NCI-H2171 (cell line): ENCODE data around the gene SCUBE2.
"Not testable (repeated sequence)": the region's sequence is repeated elsewhere in the genome, so short reads cannot be mapped to it uniquely, and the experiment has no call there.

Experiments
- DNase-seq: peaks from one replicate; lab custom pipeline; 2025; lab: John Stamatoyannopoulos, UW

The SCUBE2 gene

DNA sequence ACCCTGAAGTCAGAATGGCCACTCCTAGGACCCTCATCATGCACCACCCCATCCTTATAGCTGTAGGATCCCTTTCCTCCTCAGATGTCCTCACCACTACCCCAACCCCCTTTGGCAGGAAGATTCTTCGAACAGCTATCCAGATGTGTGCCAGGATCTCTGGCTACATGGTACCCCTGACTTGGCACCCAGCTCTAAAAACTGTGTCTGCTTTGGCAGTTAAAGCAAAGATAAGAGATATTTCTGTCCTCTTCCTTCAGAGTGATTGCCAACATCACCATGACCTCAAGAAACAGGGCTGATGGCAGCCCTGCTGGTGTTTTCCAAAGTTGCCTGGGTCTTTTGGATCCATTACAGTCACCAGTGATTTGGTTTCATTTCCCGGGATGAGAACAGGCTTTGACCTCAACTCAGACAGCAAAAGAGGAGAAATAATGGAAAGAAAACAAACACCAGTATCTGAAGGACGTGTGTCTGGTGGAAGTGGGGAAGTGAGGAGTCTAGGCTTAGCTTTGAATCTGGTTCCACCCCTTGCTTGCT, 83.3 kb downstream of the SCUBE2 start:
- DNase-seq, result no peak

DNA sequence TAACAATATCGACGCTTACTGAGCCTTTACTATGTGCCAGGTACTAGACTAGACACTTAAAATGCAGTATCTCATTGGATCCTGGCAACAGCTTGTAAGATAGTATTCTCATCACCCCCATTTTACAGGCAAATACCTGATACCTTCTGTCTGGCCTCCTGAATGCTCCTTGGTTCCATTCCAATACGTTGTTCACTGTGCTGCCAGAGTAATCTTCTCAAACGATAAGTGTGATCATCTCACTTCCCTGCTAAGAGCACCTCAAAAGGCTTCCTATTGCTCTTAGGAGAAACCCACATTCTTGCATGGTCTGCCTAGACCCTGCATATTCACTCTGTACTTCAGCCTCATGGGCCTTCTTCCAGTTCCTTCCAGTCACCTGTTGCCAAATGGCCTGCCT, 86.3 kb downstream of the SCUBE2 start:
- no peak for DNase-seq

DNA sequence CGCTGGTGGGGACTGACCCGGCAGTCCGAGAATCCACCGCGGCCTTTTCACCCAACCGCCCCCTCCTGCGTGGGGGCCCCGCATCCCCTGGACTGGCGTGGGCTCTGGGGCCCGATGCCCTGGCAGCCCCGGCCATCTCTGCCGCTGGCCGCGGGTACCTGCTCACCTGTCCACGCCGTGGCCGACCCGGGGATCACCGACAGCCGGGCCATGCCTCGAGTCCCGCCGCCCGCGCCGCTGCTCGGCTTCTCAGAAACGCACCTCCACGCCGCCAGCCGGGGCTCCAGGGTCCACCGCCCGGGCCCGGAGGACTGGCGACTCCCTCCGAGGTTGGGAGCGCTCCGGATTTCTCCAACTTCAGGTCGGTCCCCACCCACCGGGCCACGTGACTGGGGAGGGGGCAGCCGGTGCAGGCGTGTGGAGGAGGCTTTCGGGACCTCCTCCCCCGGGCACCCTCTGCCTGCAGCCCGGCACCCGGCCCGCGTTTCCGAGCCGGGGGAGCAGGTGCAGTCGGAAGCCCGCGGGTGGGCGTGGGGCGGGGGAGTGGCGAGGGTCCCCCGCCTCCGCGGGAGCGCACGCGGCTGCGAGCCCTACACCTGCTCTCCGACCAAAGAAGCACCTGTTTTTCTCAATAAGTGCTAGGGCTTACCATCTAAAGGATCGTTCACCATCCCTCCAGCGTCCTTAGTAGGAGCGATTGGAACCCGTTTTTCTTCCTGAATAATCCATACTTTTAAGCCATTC, 87.0 kb downstream of the SCUBE2 start:
- DNase-seq, result no peak

DNA sequence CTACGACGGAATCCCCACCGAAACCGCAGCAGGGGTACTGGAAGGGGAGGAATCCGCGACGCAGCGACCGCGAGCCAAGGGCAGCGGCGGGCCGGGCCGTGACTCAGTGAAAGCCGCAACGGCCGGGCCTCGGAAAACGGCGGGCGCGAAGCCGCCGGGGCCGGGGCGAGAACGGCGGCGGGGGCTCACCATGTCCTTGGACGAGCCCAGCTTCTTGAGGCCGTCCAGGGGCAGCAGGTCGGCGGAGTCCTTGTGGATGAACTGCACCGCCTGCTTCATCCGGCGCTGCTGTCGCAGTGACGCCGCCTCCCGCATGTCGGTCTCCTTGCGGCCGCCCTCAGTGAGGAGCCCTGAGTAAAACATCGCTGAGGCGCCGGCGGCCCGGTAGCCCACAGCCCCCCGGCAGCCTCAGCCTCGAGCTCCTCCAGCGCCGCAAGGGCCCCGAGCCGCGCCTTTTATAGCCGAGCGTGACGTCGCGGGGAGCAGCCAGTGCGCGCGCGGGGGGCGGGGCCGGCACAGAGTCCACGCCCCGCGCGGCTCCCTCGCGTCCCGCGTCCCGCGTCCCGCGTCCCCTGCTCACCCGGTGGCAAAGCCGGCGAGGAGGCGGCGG, 87.7 kb downstream of the SCUBE2 start, which contains the start of gene NRIP3:
NRIP3 (minus strand) TSS at position 429 of the 610 bp plus-strand sequence; CDS start at position 363, 66 bp downstream.
- DNase-seq, result peak; percentile 56

DNA sequence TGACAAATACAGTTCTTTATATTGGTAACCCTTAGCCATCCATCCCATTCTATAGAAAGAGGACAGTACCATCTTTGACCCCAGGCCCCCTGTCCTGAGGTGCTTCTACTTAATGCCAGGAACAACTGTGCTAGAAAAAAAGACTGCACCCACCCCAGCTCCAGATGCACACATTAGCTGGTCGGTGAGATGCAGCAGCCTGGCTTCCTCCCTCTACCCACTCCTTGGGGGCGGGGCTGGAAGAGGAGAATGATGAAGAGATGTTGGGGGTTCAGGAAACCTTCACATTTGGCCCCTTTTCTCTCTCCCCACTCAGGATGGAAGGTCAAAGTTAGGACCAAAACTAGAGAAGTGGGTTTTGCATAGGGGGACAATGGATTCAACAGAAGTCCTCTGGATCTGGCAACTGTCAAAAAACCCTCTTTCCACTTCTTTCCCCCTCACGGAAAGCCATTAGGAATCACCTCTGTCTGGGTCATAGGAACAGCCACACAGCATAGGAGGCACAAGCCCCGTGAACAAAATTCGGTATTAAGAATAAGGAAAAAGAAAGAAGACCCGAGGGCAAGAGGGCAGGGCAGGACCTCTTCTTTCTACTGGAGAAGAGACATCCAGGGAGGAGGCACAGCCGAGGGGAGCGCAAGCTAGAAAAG, 88.4 kb downstream of the SCUBE2 start:
- DNase-seq, result no peak

DNA sequence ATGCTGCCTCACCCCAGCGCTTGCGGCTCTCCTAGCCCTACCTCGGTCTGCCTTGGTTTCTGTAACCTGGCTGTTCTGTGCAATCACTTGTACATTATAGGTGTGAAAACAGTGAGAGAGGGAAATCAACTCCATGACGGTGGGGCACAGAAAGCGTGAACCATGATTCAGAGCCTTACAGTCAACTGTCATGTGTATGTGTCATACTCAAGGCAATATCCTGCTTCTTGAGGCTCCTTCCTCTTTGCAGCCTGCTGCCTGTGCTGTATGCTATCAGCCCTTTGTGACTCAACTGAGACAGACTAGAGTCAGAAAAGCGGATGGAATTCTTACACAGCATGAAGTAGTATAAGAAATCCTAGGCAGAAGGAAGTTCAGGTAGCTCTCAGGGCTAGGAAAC, 89.7 kb downstream of the SCUBE2 start:
- no peak for DNase-seq

DNA sequence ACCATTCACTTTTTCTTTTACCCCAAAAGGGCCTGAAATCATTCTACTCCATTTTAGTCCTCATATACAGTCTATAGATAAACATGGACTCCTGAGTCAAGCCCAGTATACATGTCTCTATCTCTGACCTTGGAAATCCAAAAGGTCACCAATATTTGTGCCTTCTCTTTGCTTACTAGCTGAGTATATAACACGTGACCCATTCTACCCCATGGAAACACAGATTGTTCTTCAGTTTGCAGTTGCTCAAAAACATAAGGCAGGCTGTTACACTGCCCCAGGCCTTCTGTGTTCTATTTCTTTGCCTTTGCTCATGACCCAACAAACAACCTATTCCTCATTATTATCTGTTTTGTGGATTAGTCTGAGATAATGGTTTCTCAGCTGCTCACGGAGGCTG, 93.4 kb downstream of the SCUBE2 start:
- DNase-seq, result no peak

DNA sequence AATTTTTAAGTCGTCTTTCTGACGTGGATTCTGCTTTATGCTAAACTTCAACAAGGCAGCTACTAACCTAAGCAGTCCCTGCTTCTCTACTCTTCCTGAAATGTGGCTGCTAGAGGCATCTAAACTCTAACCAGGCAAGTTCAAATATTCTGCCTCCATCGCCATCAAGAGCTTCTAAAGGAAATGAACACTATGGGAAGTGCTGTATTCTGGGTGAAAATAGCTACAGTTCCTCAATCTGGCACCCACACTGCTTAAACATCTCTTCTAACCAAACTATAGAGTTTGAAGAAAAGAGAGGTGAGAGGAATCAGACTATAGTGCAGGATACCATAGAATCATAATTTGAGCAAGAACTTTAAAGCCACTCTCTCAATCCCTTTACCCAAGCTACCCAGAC, 93.9 kb downstream of the SCUBE2 start:
- no peak for DNase-seq

DNA sequence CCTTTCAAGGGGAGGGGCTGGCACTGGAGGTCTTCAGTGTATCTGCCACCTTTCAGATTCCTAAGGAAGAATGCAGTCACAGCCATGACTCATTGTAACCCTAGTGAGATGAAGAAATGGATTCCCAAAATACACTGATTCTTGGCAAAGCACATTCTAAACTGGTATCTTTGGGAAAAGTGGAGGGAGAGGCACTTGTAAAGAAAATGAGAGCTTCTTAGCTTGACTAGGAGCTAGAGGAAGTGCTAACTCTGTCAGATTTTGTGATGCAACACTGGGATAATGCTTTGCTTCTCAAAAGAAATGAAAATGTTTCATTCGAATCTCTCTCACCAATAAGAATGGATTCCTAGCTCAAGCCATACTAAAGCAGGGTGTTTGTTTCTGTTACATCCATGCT, 101.9 kb downstream of the SCUBE2 start:
- DNase-seq, result no peak

DNA sequence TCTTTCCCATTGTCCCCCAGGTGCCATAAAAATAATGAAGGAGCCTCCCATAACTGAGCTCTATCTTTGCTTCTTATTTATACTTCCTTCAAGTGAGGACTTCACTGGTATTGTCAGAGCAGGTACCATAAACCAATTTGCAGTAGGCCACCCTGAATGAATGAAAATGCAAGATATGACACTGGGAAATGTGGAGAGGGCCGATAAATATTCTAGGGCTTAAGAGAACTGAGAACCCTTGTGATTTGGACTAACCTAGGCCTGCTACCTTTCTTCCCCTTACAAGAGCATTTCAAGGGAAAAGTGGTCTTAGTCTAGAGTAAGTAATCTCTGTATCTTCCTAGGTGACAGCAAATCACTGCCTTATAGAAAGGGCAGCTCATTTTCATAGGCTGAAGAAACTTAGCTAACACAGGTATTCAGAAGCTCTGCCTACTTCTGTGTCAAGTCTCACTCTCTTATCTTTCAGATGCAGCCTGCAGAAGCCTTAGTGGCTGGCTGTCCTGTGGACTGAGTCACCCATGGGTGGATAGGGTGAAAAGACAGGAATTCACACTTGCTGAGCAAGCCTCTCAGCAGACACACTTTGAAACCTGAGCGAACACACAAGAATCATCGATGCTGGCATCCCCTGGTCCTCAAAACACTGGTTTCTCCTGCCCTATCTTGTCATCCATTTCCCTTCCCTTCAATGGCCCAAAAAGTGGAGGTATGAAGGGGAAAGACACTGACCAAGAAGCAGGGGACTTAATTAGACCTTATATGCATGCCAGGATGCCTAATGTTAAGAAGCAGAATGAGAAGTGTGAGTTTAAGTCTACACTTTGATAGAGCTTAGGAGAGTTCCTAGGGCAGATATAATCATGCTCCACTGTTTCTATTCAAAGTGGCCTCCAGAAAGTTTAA, 102.8 kb downstream of the SCUBE2 start:
- no peak for DNase-seq

DNA sequence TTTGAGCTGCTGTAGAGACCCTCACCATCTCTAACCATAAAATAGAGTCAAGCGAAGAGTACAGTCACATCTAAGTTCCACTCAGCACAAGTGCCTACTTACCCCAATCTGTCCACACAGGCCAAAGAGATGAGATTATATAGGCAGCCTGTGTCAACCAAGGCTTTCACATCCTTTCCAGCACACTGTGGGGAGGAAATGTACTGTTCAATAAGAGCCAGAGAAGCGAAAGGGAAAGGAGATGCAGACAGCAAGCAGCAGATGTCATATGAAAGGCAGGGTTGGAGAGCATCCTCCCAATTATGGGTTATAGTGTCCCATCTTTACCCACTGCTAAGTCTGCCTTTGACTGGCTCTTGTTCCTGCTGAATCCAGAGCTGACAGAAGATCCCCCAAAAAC, 104.0 kb downstream of the SCUBE2 start:
- DNase-seq, result no peak

DNA sequence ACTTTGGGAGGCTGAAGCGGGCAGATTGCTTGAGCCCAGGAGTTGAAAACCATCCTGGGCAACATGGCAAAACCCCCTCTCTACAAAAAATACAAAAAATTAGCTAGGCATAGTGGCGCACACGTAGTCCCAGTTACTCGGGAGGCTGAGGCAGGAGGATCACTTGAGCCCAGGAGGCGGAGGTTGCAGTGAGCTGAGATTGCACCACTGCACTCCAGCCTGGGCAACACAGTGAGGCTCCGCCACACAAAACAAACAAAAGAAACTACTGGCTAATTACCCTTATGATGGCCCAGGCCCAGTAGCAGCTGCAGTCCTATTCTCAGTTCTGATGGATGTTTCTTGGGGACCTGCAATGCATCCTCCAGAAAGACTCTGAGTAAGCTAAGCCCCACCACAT, 104.6 kb downstream of the SCUBE2 start:
- not testable (repeated sequence) for DNase-seq

DNA sequence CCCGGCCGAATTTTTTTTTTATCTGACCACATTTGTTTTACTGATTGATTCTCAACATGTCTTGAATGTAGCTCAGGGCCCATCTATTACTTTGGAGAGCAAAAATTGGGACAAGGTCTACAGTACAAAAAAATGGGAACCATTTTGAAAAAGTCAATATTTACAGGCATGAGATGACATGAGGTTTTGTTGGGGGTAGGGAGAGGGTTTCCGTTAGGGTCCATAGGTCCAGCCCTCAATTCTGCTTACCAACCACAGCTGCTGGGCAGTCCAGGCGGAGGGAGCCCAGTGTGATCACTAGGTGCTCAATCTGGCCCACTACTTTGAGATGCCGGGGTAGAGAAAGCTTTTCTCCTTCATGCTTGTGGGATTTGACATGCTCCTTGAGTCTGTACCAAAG, 105.9 kb downstream of the SCUBE2 start:
- DNase-seq, result no peak

DNA sequence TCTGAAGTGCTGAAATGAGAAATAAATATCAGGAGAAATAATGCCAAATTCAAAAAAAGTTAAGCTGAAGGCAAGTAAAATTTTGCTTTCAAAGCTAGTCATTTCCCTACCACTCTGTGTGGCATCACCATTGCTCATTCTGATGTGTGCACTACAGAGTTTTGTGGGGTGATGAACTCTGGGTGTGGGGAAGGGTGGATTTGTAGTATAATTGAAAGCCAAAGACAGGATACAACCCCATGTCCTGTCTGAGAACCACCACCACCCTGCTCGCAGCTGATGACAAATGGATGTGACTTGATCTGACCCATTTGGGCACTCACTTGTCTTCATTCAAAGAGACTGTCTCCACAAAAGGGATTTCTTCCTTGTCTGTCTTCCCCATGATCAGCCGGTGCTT, 107.8 kb downstream of the SCUBE2 start:
- no peak for DNase-seq

DNA sequence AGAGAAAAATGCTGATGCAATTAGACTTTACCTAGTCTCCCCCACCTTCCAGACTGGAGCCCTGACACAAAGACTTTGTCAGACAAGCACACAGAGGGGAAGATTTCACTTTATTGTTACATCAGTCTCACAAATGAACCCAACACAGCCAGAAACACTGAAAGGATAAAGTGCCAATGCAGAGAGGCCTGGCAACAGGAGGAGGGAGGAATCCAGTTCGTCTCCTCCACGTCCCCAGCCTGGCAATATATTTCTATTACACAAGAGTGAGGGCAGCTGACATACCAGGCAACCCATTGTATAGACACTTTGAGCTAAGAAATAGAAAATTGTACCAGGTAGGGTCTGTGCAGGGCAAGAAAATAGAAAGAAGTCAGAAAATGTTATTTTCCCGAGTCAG, 110.9 kb downstream of the SCUBE2 start:
- no peak for DNase-seq

DNA sequence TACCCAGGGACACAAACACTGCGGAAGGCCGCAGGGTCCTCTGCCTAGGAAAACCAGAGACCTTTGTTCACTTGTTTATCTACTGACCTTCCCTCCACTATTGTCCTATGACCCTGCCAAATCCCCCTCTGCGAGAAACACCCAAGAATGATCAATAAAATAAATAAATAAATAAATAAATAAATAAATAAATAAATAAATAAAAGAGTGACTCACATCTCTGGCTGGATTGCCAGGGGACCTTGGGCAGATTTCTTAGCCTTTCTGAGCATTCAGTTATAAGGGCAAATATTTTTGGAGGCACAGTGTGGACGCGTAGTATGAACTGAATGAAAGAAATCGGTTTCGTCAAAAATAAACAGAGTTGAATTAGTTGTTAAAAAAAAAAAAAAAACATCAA, 112.0 kb downstream of the SCUBE2 start:
- DNase-seq, result not testable (repeated sequence)

DNA sequence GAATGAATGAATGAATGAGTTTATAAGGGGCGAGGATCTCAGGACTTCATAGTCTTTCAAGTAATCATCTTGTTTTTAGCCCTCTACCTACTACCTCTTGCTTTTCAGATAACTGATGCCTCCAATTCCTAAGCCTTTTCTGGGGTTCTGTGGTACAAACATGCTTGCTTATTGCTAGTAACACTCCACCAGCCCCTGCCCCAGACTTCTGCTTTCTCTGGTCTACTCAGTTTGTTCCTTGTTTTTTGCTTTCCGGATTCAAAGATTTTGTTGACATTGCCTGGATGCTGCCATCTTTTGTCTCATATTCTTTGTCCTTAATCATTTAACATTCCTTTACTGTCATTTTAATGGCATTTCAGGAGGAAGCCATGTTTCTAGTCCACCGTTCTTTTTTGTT, 118.3 kb downstream of the SCUBE2 start:
- no peak for DNase-seq

DNA sequence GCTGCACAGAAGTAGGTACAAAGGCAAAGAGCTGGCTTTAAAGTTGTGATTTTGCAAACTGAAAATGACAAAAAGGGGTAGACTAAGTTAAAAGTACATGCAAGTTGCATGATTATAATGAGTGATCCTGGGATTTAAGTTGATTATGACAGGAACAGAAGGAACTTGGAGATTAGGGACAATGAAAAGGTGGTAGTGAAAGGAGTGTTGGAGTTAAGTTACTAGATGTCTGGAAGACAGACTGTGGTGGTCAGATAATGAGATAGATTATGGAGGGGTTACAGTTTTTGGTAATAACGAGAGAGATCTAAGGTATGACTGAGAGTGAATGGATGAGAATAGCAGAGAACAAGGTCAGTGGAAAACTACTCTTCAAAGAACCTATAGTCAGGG, 119.5 kb downstream of the SCUBE2 start:
- DNase-seq, result no peak

DNA sequence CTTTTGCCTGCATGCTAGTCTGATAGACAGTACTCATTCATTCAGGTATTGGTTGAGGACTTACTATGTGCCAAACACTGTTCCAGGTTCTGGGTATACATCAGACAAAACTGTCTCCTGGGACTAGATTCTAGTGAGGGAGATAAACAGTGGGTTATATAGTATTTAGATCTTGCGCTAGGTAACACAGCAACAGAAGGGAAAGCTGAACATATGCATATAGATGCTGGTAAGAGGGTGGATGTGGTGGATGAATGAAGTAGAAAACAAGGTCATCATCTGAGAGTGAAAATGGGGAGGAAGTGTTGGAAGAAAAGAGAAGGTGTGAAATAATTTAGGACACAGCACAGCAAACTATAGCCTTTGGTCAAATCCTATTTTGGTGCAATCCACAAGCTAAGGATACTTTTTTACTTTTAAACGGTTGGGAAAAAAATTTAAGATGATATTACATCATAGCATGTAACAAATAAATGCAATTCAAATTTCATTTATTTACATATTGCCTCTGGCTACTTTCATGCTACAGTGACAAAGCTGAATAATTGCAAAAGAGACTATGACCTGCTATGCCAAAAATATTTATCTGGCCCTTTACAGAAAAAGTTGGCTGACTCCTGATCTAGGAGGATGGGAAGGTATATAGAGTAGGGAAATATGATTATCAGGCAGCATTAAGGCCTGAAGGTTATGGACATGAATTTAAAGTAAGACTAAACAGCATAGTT, 120.0 kb downstream of the SCUBE2 start:
- no peak for DNase-seq
